Gastroesophageal sphincter (tissue), 4 donors: ENCODE results near the gene GRK5. TPM values are rescaled to one million over a fixed set of nuclear protein-coding genes. Genes with fewer than 3 reads are reported as not detected.

Source experiments
- ATAC-seq: fragments of 150-250 bp; one replicate; pipeline ENCODE4 v1.9.1; 2016; ENCODE audit warnings: mild to moderate bottlenecking, moderate library complexity
- H3K27ac ChIP-seq, 4 donors: fragments of 200-600 bp; sonication (generic) in 3 of 4; 1 replicate in 3 of 4; 2 replicates in 1 of 4; pipeline ENCODE4 v1.5.1; 2016 to 2019
- H3K27me3 ChIP-seq: fragments of 200-600 bp; sonication (generic); one replicate; pipeline ENCODE4 v1.5.1; 2019
- H3K36me3 ChIP-seq, 2 donors: fragments of 200-600 bp; sonication (generic); one replicate each; pipeline ENCODE4 v1.5.1; 2019; ENCODE audit warnings: control low read depth in 1 of 2
- H3K4me1 ChIP-seq, 3 donors: fragments of 200-600 bp; sonication (generic); 1 replicate in 2 of 3; 2 replicates in 1 of 3; pipeline ENCODE4 v1.5.1; 2016 to 2019; ENCODE audit warnings: control low read depth in 2 of 3
- H3K4me3 ChIP-seq, 2 donors: fragments of 200-600 bp; sonication (generic); one replicate each; pipeline ENCODE4 v1.5.1; 2019; ENCODE audit warnings: mild to moderate bottlenecking in 1 of 2, moderate library complexity in 1 of 2
- H3K9me3 ChIP-seq, 3 donors: fragments of 200-600 bp; sonication (generic); one replicate each; pipeline ENCODE4 v1.5.1; 2017 to 2019; ENCODE audit warnings: control low read depth in 2 of 3
- EP300 ChIP-seq: sonication (generic); formaldehyde crosslinking; IDR thresholded peaks from one replicate; pipeline ENCODE4 v1.6.1; 2017; ENCODE audit warnings: antibody characterized with exemption, mild to moderate bottlenecking
- POLR2A ChIP-seq, 2 donors: fragments of 450-650 bp; IDR thresholded peaks; one replicate each; pipeline ENCODE4 v1.6.1; 2017; ENCODE audit warnings: antibody characterized with exemption in 2 of 2, mild to moderate bottlenecking in 2 of 2, moderate library complexity in 1 of 2
- POLR2AphosphoS5 ChIP-seq: sonication (generic); formaldehyde crosslinking; IDR thresholded peaks from one replicate; pipeline ENCODE4 v1.6.1; 2017; ENCODE audit warnings: antibody characterized with exemption
- WGBS, 2 donors: methylation state at CpG; one replicate each; pipeline ENCODE4 v1.1.5; 2018; ENCODE audit warnings: low coverage in 1 of 2; 5-methylcytosine and 5-hydroxymethylcytosine counted together
- total RNA-seq, 4 donors: library from RNA; depleted of rRNA; stranded (reverse); fragments of >200 nt; gene quantifications; one replicate each; pipeline ENCODE4 v1.1.0, GENCODE V29; 2016
- TF ChIP-seq, protein P1 (sequence below), 4 experiments: fragments of 200-600 bp in 2 of 4; fragments of 450-650 bp in 2 of 4; sonication (generic) in 1 of 4; IDR thresholded peaks; one replicate each; pipeline ENCODE4 v1.5.1; 2017 to 2019; ENCODE audit warnings: antibody characterized with exemption in 4 of 4, mild to moderate bottlenecking in 2 of 4, moderate library complexity in 2 of 4

The GRK5 gene
- total RNA-seq, 4 donors from 2014 or later = 28.8 to 71.6 (median 47.7) TPM

DNA sequence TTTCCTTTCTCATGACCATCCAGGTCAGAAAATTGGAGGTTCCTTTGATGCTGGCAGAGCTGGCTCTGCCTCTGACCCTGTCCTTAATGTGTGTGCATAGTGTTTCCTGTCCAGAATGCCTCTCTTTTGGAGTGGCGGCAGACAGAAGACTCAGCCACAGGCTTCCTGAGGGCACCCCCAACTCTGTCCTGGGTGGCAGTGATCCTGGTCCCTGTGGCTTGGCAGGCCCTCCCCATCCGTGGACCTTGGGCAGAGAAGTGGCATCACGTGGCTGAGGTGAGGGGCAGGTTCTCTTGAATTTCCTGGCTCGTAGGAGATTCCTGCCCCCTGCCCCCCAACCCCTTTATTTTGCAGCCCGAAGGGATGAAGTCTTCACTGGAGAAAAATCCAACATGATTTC lies 202.0 kb downstream of the GRK5 start:
- no peaks in the 10 kb centered on the region for H3K27me3 ChIP-seq
- peak overlapping the region in 3 of 4 donors; percentile 66 to 75 (median 73) for H3K27ac ChIP-seq
- no peak for ATAC-seq
- peaks cover 0 to 67% (median 37%) of the 10 kb centered on the region in 3 donors for H3K4me1 ChIP-seq
- H3K9me3 ChIP-seq = no peaks in the 10 kb centered on the region
- H3K36me3 ChIP-seq = no peaks in the 10 kb centered on the region
- no peak overlapping the region for H3K4me3 ChIP-seq
- TF ChIP-seq POLR2AphosphoS5 = no peak
- TF ChIP-seq POLR2A (IDR thresholded peaks at IDR 0.05) = no peak
- TF ChIP-seq, protein P1, sequence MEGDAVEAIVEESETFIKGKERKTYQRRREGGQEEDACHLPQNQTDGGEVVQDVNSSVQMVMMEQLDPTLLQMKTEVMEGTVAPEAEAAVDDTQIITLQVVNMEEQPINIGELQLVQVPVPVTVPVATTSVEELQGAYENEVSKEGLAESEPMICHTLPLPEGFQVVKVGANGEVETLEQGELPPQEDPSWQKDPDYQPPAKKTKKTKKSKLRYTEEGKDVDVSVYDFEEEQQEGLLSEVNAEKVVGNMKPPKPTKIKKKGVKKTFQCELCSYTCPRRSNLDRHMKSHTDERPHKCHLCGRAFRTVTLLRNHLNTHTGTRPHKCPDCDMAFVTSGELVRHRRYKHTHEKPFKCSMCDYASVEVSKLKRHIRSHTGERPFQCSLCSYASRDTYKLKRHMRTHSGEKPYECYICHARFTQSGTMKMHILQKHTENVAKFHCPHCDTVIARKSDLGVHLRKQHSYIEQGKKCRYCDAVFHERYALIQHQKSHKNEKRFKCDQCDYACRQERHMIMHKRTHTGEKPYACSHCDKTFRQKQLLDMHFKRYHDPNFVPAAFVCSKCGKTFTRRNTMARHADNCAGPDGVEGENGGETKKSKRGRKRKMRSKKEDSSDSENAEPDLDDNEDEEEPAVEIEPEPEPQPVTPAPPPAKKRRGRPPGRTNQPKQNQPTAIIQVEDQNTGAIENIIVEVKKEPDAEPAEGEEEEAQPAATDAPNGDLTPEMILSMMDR (IDR thresholded peaks at IDR 0.05) = no peak
- no peak for TF ChIP-seq EP300
- WGBS, 2 donors = 70% methylated on average over 2 of the region's 5 CpGs; no CpG with 5 or more reads in 1 of the 2 donors

DNA sequence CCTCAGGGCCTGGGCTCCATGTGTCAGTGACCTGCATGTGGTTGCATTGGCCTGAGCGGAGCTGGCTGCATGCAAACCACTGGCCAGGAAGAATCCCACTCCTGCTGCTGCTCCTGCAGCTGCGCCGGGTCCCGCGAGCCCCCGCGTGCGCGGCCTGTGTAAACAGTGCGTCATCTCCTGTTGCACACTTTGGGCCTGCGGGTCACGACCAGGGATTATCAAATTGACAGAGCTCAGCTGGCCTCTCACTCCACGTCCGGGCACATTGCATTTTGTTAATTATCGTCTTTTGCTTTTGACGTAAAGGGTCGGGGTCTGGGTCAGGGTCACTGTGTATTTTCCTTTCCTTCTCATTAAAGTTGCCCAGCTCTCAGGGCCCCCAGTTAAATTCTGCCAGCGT lies 202.5 kb downstream of the GRK5 start:
- no peaks in the 10 kb centered on the region for H3K27me3 ChIP-seq
- 60 to 61% methylated on average over 6 to 8 of the region's 18 CpGs for WGBS, 2 donors
- TF ChIP-seq POLR2AphosphoS5 (peak; percentile 78), POLR2A (IDR thresholded peaks at IDR 0.05) (no peak)
- H3K36me3 ChIP-seq = no peaks in the 10 kb centered on the region
- H3K4me3 ChIP-seq = no peak overlapping the region
- peaks cover 0 to 67% (median 34%) of the 10 kb centered on the region in 3 donors for H3K4me1 ChIP-seq
- no peaks in the 10 kb centered on the region for H3K9me3 ChIP-seq
- peak; percentile 70 for ATAC-seq
- peak overlapping the region in 3 of 4 donors; percentile 66 to 75 (median 73) for H3K27ac ChIP-seq

DNA sequence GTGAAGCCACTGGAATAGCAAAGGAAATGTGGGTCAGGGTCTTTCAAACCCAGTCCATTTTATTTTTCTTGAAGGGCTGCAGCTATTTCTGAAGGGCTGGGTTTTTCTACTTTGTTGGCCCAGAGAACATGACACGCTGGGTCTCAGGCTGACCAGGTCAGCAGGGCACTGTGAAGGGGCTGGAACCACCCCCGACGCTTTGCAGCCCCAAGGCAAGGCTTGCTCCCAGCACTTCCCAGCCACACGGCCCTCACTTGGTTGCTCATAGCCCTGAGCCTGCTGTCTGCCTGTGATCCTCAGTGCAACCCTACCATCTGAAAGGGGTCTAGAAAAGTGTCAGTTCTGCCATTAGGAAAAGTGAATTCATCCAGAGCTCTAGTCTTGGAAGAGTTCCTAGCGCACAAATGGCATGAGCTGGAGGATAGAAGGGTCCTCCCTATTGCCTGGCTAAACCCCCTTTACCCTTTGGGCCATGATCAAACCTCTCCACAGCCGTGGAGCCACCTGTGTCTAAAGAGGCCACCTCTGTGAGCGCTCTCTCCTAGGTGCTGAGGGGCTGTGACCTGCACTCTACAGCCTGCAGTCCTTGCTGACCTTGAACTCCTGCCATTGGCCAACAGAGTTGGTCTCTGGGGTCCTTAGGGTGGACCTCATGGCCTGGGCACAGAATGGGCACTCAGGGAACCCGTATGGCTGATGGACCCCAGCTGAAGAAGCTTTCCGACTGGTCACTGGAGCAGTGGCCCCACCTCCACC lies 203.2 kb downstream of the GRK5 start:
- WGBS, 2 donors = 81 to 94% methylated on average over 3 to 6 of the region's 9 CpGs
- Histone ChIP-seq H3K9me3 (no peaks in the 10 kb centered on the region), H3K4me3 (no peak overlapping the region), H3K27ac (peak overlapping the region in 3 of 4 donors; percentile 66 to 74 (median 73)), H3K4me1 (peaks cover 0 to 68% (median 38%) of the 10 kb centered on the region in 3 donors), H3K36me3 (no peaks in the 10 kb centered on the region), H3K27me3 (no peaks in the 10 kb centered on the region)
- TF ChIP-seq, protein P1 (IDR thresholded peaks at IDR 0.05) = no peak
- no peak for TF ChIP-seq POLR2AphosphoS5
- no peak for TF ChIP-seq POLR2A (IDR thresholded peaks at IDR 0.05)
- no peak for TF ChIP-seq EP300
- ATAC-seq = no peak

DNA sequence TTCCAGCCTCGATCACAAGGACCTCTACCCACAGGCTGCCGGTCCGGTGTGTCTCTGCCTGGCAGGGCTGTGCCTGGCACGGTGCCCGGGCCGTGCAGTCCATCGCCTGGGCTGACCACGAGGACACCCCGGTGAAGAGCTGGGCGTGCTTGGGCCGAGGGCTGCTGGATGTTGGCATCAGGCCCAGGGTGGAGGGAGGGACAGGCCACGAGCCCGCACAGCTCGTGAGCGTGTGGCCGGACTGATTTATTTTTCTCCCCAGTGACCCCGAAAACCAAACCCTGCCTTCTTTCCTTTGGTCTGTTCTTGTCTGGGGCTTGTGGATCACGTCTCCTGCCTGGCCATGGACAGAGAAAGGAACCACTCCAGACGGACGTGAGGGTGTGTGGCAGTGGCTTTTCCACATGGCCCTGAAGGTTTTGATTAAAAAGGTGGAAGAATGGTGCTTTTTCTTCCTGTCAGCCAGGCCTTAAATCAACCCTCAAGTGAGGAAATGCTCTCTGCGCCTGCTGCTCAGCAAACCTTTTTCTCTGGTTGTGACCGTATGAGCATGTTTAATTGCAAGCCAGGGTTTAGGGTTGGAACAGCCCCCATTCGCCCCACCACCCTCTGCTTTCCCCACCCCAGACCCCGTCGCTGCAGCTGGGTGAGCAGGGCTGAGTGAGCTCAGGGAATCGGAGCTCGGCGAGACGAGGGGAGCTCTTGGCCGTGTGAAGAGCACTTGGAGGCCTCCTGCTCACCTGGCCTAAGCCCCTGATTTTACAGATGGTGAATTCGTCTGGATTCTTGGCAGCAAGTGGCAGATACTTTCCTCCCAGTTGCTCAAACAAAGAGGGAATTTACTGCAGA lies 205.1 kb downstream of the GRK5 start:
- ATAC-seq = peak; percentile 52
- Histone ChIP-seq H3K4me1 (peaks cover 0 to 63% (median 36%) of the 10 kb centered on the region in 3 donors), H3K36me3 (no peaks in the 10 kb centered on the region), H3K27me3 (no peaks in the 10 kb centered on the region), H3K9me3 (no peaks in the 10 kb centered on the region), H3K27ac (peak overlapping the region in 3 of 4 donors; percentile 66 to 74 (median 69)), H3K4me3 (no peak overlapping the region)
- TF ChIP-seq EP300 = no peak
- TF ChIP-seq, protein P1 (IDR thresholded peaks at IDR 0.05) = peak in 1 of 4 experiments; percentile 12
- TF ChIP-seq POLR2AphosphoS5 = peak; percentile 30
- 50% methylated on average over 2 of the region's 31 CpGs; no CpG with 5 or more reads in 1 of the 2 donors for WGBS, 2 donors

DNA sequence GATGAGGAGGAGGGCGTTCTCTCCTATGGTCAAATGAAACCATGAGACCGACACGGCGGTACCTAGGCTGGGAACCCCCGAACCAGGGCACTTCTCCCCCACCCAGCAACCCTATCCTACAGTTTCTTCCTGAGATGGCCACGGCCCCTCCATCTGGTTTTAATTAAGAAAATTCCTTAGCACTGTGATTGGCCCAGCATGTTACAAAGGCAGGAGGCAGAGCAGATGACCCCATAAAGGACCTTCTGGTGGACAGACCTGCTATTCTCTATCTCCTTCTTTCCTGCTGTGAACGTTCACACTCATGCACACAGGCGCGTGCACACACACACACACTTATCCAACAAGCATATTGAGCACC lies 205.7 kb downstream of the GRK5 start:
- Histone ChIP-seq H3K36me3 (no peaks in the 10 kb centered on the region), H3K4me1 (peaks cover 0 to 59% (median 36%) of the 10 kb centered on the region in 3 donors), H3K9me3 (no peaks in the 10 kb centered on the region), H3K27me3 (no peaks in the 10 kb centered on the region), H3K4me3 (no peak overlapping the region), H3K27ac (peak overlapping the region in 3 of 4 donors; percentile 66 to 74 (median 69))
- no peak for ATAC-seq
- TF ChIP-seq POLR2AphosphoS5 (no peak), POLR2A (IDR thresholded peaks at IDR 0.05) (no peak), EP300 (no peak)
- TF ChIP-seq, protein P1 (IDR thresholded peaks at IDR 0.05) = no peak
- WGBS, 2 donors = 30 to 100% methylated on average over 2 of the region's 9 CpGs
